IMR-90 (cell line): ENCODE measurements around the gene ATP13A1.

Source experiments
- BHLHE40 ChIP-seq: fragments of 150-350 bp; IDR thresholded peaks from 2 replicates; pipeline ENCODE4 v1.6.1; 2016; ENCODE audit warnings: mild to moderate bottlenecking, low read depth, low read length
- CTCF ChIP-seq: conservative IDR thresholded peaks from 2 replicates; pipeline ENCODE4 v1.5.1; 2012; ENCODE audit warnings: mild to moderate bottlenecking, low read depth, low read length, improper control_type of control experiment
- ELK1 ChIP-seq: fragments of 150-350 bp; IDR thresholded peaks from 2 replicates; pipeline ENCODE4 v1.6.1; 2016; ENCODE audit warnings: low read depth, mild to moderate bottlenecking, low read length, moderate library complexity, borderline replicate concordance
- POLR2A ChIP-seq: IDR thresholded peaks from 2 replicates; pipeline ENCODE4 v1.6.1; 2012; ENCODE audit warnings: mild to moderate bottlenecking, low read depth, low read length
- RAD21 ChIP-seq: IDR thresholded peaks from 2 replicates; pipeline ENCODE4 v1.6.1; 2012; ENCODE audit warnings: low read length, improper control_type of control experiment
- SMC3 ChIP-seq: fragments of 150-350 bp; IDR thresholded peaks from 2 replicates; pipeline ENCODE4 v1.6.1; 2016; ENCODE audit warnings: low read depth, mild to moderate bottlenecking, antibody characterized with exemption, low read length, moderate library complexity
- USF2 ChIP-seq: fragments of 150-350 bp; IDR thresholded peaks from 2 replicates; pipeline ENCODE4 v1.6.1; 2017; ENCODE audit warnings: mild to moderate bottlenecking, antibody characterized with exemption, low read length, low read depth

GRCh38 chr19:19657397-19657783 is 6.1 kb downstream of the ATP13A1 start:
- TF ChIP-seq CTCF = no peak
- TF ChIP-seq RAD21 = no peak
- no peak for TF ChIP-seq SMC3
- no peak for TF ChIP-seq BHLHE40
- TF ChIP-seq USF2 = no peak
- TF ChIP-seq POLR2A = no peak
- TF ChIP-seq ELK1 = no peak
